ENCODE data around the gene CTNND2. TPM values are rescaled to one million over a fixed set of nuclear protein-coding genes. Genes with fewer than 3 reads are reported as not detected.
"Not testable (repeated sequence)": the region's sequence is repeated elsewhere in the genome, so short reads cannot be mapped to it uniquely, and the experiment has no call there.

Gene CTNND2
- total RNA-seq, 2 experiments from 2014 or later, result not detected

- Mint-ChIP-seq H3K27me3 (ENCODE audit: low read depth) (peaks cover 8% of the 10 kb centered on the region), H3K9me3 (no peaks in the 10 kb centered on the region), H3K4me3 (no peak overlapping the region), H3K36me3 (ENCODE audit: low read depth) (no peaks in the 10 kb centered on the region), H3K27ac (no peak overlapping the region), H3K4me1 (ENCODE audit: low read depth) (no peaks in the 10 kb centered on the region)
- intact Hi-C loops (cut with micrococcal nuclease), result no loop called here
- CTCF ChIA-PET, result no interaction called here
- no peak for DNase-seq
Observed at GRCh38 chr5:11104210-11104609, 800.0 kb downstream of the CTNND2 start.

GRCh38 chr5:11084111-11084510, 820.1 kb downstream of the CTNND2 start:
- peaks cover 4% of the 10 kb centered on the region for H3K9me3 Mint-ChIP-seq

DNA sequence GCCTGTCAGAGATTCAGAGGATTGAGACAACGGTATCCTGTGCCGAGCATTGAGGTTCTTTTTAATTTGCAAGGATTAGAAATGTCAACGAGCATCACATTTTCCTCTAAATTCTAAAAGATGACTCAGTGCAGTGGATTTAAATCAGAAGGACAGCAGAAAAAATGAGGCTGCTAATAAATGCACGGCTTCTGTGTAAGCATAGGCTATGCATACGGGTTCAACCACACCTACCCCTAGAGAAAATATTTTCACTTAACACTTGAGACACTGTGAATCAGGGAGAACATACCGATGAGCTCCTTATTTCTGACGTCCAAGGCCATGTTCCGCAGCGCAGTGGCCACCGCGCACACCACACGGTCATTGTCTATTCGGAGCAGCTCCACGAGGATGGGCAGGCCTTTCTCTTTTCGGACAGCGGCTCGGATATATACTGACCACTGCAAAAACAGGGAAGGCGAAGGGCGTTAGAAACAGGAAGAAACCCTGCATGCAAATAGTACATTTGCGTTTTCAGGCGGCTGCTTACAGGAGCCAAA, 821.8 kb downstream of the CTNND2 start:
- no peak for DNase-seq
- intact Hi-C loops (cut with micrococcal nuclease), result no loop called here
- Mint-ChIP-seq H3K4me1 (ENCODE audit: low read depth) (no peaks in the 10 kb centered on the region), H3K36me3 (ENCODE audit: low read depth) (no peaks in the 10 kb centered on the region), H3K4me3 (no peak overlapping the region), H3K9me3 (no peaks in the 10 kb centered on the region), H3K27ac (no peak overlapping the region), H3K27me3 (ENCODE audit: low read depth) (peaks cover 14% of the 10 kb centered on the region)
- CTCF ChIA-PET, result no interaction called here

More at GRCh38 chr5:11084111-11084510, 820.1 kb downstream of the CTNND2 start:
- no peak overlapping the region for H3K27ac Mint-ChIP-seq
- peaks cover 9% of the 10 kb centered on the region for H3K27me3 Mint-ChIP-seq (ENCODE audit: low read depth)
- CTCF ChIA-PET, result no interaction called here
- intact Hi-C loops (cut with micrococcal nuclease), result no loop called here
- no peak for DNase-seq
- H3K4me3 Mint-ChIP-seq, result no peak overlapping the region
- H3K36me3 Mint-ChIP-seq (ENCODE audit: low read depth), result no peaks in the 10 kb centered on the region
- H3K4me1 Mint-ChIP-seq (ENCODE audit: low read depth), result no peaks in the 10 kb centered on the region

DNA sequence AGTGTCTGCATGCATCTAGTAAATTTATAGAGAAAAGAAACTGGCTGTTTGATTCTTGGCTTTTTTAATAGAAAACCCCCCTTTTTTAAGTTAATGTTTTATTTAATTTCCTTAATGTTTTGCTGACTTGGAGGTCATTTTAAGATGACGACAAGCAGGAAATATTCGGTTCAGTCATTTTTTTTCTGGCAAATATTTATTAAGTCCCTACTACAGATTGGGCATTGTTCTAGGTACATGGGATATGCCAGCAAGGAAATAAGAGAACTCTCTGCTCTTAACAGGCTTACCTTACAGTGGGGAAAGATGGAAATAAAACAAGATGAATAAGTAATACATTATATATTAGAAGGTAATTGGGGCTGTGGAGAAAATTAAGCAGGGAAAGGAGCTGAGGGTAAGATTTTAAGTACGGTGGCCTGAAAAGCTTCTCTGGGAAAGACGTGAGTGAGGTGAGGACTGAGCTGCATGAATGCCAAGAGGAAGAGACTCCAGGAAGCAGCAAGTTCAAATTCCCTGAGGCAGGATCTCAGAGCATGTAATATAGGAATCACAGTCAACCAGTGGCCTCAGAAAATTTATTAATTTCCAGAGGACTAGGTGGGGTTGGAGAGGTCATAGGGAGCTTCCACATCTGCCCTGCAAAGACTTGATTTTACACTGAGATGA, 827.2 kb downstream of the CTNND2 start:
- Mint-ChIP-seq H3K4me1 (ENCODE audit: low read depth) (no peaks in the 10 kb centered on the region), H3K4me3 (no peak overlapping the region), H3K27me3 (ENCODE audit: low read depth) (peaks cover 8% of the 10 kb centered on the region), H3K27ac (no peak overlapping the region), H3K36me3 (ENCODE audit: low read depth) (no peaks in the 10 kb centered on the region), H3K9me3 (no peaks in the 10 kb centered on the region)
- intact Hi-C loops (cut with micrococcal nuclease), result no loop called here
- DNase-seq, result no peak
- CTCF ChIA-PET, result no interaction called here

DNA sequence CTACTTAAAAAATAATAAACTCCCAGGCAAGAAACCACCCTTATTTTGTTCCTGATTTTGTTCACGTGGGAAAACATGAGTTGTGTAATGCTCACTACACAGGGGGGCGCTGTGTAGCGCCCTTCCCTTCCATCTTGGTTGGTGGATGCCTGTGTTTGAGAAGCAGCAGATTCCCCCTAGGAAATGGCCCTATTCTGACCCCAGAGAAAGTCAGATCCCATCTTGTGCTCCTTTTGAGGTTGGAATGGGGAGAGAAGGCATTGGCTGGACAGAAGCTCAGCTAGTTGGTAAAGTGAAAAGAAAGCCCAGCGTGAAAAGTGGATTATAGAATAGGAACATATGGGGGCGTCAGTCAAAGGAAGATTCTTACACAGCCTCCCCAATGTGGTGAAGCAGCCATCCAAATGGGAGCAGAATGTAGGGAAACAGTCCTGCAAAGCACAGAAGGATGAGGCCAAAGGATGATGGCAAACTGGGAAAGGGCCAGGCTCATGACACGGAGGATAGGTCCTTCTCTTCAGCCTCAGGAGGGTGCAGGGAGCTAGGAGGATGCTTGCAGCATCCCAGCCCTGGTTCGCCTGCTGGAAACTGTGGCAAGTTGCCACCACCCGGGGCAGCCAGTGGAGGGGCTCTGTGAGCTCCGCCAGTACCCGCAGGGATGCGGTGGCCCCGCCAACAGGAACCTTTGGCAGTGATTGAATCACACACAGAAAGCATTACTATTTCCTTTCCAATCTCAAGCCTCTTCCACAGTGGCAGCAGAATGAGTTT, 829.0 kb downstream of the CTNND2 start:
- Mint-ChIP-seq H3K27me3 (ENCODE audit: low read depth) (peaks cover 8% of the 10 kb centered on the region), H3K27ac (no peak overlapping the region), H3K4me3 (no peak overlapping the region), H3K9me3 (peaks cover 6% of the 10 kb centered on the region), H3K4me1 (ENCODE audit: low read depth) (no peaks in the 10 kb centered on the region), H3K36me3 (ENCODE audit: low read depth) (no peaks in the 10 kb centered on the region)
- CTCF ChIA-PET, result interaction anchor here (0.7 to 1.1 kb wide), 3 partner anchors 10 to 185 kb away, joined by 3 to 4 read pairs (median 3); no protein-coding TSS in a partner anchor
- intact Hi-C loops (cut with micrococcal nuclease), result no loop called here
- DNase-seq, result no peak

DNA sequence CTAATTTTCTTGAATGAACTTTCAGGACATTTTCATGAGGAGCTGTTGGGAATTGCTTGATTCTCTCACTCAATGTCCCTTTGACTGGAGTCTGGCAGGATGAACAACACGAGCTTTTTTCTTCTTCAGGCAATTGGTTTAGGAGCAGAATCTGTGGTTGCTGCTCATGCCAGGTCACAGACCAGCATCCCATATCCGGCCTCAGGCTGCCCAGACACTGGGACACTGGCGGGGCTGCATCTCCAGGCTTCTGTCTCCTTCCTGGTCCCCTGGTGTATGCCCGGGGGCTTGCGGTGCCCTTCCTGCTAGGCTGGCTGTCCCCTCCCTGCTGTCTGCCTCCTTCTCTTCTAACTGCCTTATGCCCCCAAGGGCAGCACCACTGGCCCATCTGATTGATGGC, 831.7 kb downstream of the CTNND2 start:
- intact Hi-C loops (cut with micrococcal nuclease), result no loop called here
- Mint-ChIP-seq H3K27ac (no peak overlapping the region), H3K36me3 (ENCODE audit: low read depth) (no peaks in the 10 kb centered on the region), H3K9me3 (peaks cover 12% of the 10 kb centered on the region), H3K4me1 (ENCODE audit: low read depth) (no peaks in the 10 kb centered on the region), H3K27me3 (ENCODE audit: low read depth) (peaks cover 7% of the 10 kb centered on the region), H3K4me3 (no peak overlapping the region)
- CTCF ChIA-PET, result no interaction called here
- no peak for DNase-seq

GRCh38 chr5:11072076-11072475, 832.2 kb downstream of the CTNND2 start:
- no peak overlapping the region for H3K4me3 Mint-ChIP-seq
- H3K9me3 Mint-ChIP-seq, result peaks cover 12% of the 10 kb centered on the region
- intact Hi-C loops (cut with micrococcal nuclease), result no loop called here
- CTCF ChIA-PET, result no interaction called here
- DNase-seq, result no peak
- H3K36me3 Mint-ChIP-seq (ENCODE audit: low read depth), result no peaks in the 10 kb centered on the region
- H3K27me3 Mint-ChIP-seq (ENCODE audit: low read depth), result peaks cover 5% of the 10 kb centered on the region
- H3K27ac Mint-ChIP-seq, result no peak overlapping the region
- no peaks in the 10 kb centered on the region for H3K4me1 Mint-ChIP-seq (ENCODE audit: low read depth)

DNA sequence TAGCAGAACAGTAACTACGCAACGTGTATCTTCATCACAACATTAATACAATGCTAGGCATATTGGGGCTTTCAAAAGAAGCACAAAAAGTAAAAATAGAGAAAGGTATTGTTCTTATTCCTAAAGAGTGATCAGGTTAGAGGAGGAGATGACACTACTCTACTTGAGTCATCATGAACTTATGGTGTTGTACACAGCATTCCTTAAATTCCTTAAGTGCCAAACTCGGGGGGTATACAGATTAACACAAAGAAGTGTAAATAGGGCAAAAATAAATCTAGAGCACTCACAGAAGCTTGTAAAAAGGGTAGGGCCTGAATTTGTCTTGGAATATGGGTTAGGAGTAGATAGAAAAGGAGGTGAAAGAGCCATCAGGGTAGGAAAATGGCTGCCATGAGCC, 835.2 kb downstream of the CTNND2 start:
- Mint-ChIP-seq H3K27ac (no peak overlapping the region), H3K36me3 (ENCODE audit: low read depth) (no peaks in the 10 kb centered on the region), H3K9me3 (peaks cover 12% of the 10 kb centered on the region), H3K27me3 (ENCODE audit: low read depth) (peaks cover 8% of the 10 kb centered on the region), H3K4me3 (no peak overlapping the region), H3K4me1 (ENCODE audit: low read depth) (no peaks in the 10 kb centered on the region)
- DNase-seq, result no peak
- CTCF ChIA-PET, result no interaction called here
- intact Hi-C loops (cut with micrococcal nuclease), result no loop called here

- H3K9me3 Mint-ChIP-seq; H3K4me3 Mint-ChIP-seq; intact Hi-C loops (cut with micrococcal nuclease); H3K27ac Mint-ChIP-seq; CTCF ChIA-PET; H3K4me1 Mint-ChIP-seq (ENCODE audit: low read depth); DNase-seq; H3K36me3 Mint-ChIP-seq (ENCODE audit: low read depth): not testable (repeated sequence)
- peaks cover 10% of the 10 kb centered on the region for H3K27me3 Mint-ChIP-seq (ENCODE audit: low read depth)
Observed at GRCh38 chr5:11065723-11066122, 838.5 kb downstream of the CTNND2 start.

DNA sequence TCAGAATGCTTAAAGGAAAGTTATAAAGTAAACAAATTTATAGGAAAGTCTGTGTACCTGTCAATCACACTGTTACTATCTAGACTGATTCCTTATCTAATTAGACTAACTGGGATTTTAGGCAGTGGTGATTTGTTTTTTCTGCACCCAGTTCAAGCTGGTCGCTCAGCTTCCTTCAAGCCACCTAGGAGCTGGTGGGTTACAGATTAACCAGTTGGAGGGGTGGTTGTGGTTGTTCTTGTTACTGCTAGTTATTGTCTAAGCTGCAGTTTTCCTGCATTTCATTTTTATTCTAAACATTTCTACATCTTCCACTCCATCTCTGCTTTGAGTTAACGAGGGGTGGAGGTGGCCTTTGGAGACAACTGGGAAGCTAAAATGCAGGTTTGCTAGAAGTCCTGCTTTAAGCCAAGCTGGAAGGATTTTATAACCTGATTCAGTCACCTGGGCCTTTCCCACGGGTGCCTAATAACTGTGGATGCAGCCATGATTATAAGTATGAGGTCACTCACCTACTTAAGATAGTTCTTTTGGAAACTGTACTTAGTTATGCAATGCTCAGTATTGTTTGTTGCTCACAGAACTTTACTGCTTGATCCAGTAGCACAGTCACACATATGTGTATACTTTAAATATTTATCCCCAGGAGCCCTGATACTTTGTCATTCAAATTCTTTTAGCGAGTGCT, 839.3 kb downstream of the CTNND2 start:
- Mint-ChIP-seq H3K4me3 (no peak overlapping the region), H3K27me3 (ENCODE audit: low read depth) (peaks cover 10% of the 10 kb centered on the region), H3K36me3 (ENCODE audit: low read depth) (no peaks in the 10 kb centered on the region), H3K4me1 (ENCODE audit: low read depth) (no peaks in the 10 kb centered on the region), H3K27ac (no peak overlapping the region), H3K9me3 (peaks cover 3% of the 10 kb centered on the region)
- CTCF ChIA-PET, result no interaction called here
- intact Hi-C loops (cut with micrococcal nuclease), result no loop called here
- DNase-seq, result no peak

DNA sequence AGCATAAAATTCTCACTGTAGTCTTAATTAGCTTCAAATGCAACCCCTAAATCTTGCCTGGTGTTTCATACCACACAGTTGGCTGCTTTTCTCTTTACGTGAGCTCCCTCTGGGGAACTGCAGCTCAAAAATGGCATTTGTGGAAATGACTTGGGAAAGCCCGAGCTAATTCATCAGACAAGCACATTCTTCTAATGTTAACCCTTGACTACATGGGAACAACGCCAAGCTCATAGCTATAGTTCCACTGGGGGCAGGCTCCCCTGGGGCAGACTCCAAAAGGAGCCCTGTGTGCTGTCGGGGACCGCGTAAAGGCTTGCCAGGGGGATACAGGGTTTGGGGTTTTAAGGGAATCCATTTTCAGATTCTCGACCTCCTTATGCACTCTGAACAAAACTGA, 841.8 kb downstream of the CTNND2 start:
- Mint-ChIP-seq H3K27ac (no peak overlapping the region), H3K4me3 (no peak overlapping the region), H3K4me1 (ENCODE audit: low read depth) (no peaks in the 10 kb centered on the region), H3K36me3 (ENCODE audit: low read depth) (peaks cover 1% of the 10 kb centered on the region), H3K9me3 (no peaks in the 10 kb centered on the region), H3K27me3 (ENCODE audit: low read depth) (peaks cover 11% of the 10 kb centered on the region)
- CTCF ChIA-PET, result no interaction called here
- no peak for DNase-seq
- intact Hi-C loops (cut with micrococcal nuclease), result no loop called here

GRCh38 chr5:11056560-11056959, 847.7 kb downstream of the CTNND2 start:
- CTCF ChIA-PET, result no interaction called here
- H3K4me3 Mint-ChIP-seq, result no peak overlapping the region
- H3K27ac Mint-ChIP-seq, result no peak overlapping the region
- no peaks in the 10 kb centered on the region for H3K4me1 Mint-ChIP-seq (ENCODE audit: low read depth)
- DNase-seq, result no peak
- no peaks in the 10 kb centered on the region for H3K9me3 Mint-ChIP-seq
- H3K27me3 Mint-ChIP-seq (ENCODE audit: low read depth), result peaks cover 7% of the 10 kb centered on the region
- intact Hi-C loops (cut with micrococcal nuclease), result no loop called here
- peaks cover 1% of the 10 kb centered on the region for H3K36me3 Mint-ChIP-seq (ENCODE audit: low read depth)
